Measurements from ENCODE around the gene IL1B.

DNA sequence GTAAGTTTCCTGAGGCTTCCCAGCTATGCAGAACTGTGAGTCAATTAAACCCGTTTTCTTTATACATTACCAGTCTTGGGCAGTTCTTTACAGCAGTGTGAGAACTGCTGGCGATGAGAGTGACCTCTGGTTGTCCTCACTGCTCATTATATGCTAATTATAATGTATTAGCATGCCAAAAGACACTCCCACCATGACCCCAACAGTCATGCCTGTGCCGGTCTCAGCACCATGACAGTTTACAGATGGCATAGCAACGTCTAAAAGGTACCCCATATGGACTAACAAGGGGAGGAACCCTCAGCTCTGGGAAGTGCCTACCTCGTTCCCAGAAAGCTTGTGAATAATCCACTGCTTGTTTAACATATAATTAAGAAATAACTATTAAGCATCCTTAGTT lies 44.2 kb downstream of the IL1B start:
- TF ChIP-seq, protein P1, sequence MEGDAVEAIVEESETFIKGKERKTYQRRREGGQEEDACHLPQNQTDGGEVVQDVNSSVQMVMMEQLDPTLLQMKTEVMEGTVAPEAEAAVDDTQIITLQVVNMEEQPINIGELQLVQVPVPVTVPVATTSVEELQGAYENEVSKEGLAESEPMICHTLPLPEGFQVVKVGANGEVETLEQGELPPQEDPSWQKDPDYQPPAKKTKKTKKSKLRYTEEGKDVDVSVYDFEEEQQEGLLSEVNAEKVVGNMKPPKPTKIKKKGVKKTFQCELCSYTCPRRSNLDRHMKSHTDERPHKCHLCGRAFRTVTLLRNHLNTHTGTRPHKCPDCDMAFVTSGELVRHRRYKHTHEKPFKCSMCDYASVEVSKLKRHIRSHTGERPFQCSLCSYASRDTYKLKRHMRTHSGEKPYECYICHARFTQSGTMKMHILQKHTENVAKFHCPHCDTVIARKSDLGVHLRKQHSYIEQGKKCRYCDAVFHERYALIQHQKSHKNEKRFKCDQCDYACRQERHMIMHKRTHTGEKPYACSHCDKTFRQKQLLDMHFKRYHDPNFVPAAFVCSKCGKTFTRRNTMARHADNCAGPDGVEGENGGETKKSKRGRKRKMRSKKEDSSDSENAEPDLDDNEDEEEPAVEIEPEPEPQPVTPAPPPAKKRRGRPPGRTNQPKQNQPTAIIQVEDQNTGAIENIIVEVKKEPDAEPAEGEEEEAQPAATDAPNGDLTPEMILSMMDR (IDR thresholded peaks at IDR 0.05): no peak
- TF ChIP-seq POLR2A (IDR thresholded peaks at IDR 0.05): no peak

Data from breast epithelium (tissue), 3 donors.